Natural killer cell (primary cell): Measurements from ENCODE around the gene PIK3C3. TPM values are rescaled to one million over a fixed set of nuclear protein-coding genes. Genes with fewer than 3 reads are reported as not detected.

Experiments
- ATAC-seq, 3 donors: fragments of 150-1000 bp in 2 of 3; fragments of 200-7000 bp in 1 of 3; cut with Tn5 transposase; 1 replicate in 1 of 3; 2 replicates in 2 of 3; pipeline ENCODE4 v1.10.0; 2021; ENCODE audit warnings: mild to moderate bottlenecking in 2 of 3, moderate library complexity in 2 of 3
- DNase-seq, 2 donors: peaks; one replicate each; pipeline versions ENCODE4 v3.0.0 to v3.0.0-alpha.2; 2013 to 2021; ENCODE audit warnings: mixed read lengths in 1 of 2
- H3K27ac ChIP-seq: one replicate; pipeline ENCODE4 v1.5.1; 2013; ENCODE audit warnings: mild to moderate bottlenecking, low read length
- H3K27me3 ChIP-seq: one replicate; pipeline ENCODE4 v1.6.1; 2013; ENCODE audit warnings: low read length; ENCODE audit not compliant: control insufficient read depth, insufficient read depth
- H3K36me3 ChIP-seq: one replicate; pipeline ENCODE4 v1.6.1; 2013; ENCODE audit warnings: low read length; ENCODE audit not compliant: control insufficient read depth, insufficient read depth
- H3K4me1 ChIP-seq: one replicate; pipeline ENCODE4 v1.6.1; 2013; ENCODE audit warnings: low read length; ENCODE audit not compliant: control insufficient read depth, insufficient read depth
- H3K4me3 ChIP-seq: one replicate; pipeline ENCODE4 v1.5.1; 2013; ENCODE audit warnings: low read length
- H3K9me3 ChIP-seq: one replicate; pipeline ENCODE4 v1.6.1; 2013; ENCODE audit warnings: low read length; ENCODE audit not compliant: control insufficient read depth, insufficient read depth
- H3K27ac Mint-ChIP-seq, 2 donors: one replicate each; pipeline ENCODE4 v1.8.0; 2022; ENCODE audit warnings: mild to moderate bottlenecking in 2 of 2, mixed read lengths in 2 of 2, moderate library complexity in 1 of 2
- H3K27me3 Mint-ChIP-seq, 2 donors: one replicate each; pipeline ENCODE4 v1.8.0; 2022; ENCODE audit warnings: low read depth in 2 of 2, mixed read lengths in 2 of 2
- H3K36me3 Mint-ChIP-seq: one replicate; pipeline ENCODE4 v1.8.0; 2022; ENCODE audit warnings: mixed read lengths
- H3K4me1 Mint-ChIP-seq, 2 donors: one replicate each; pipeline ENCODE4 v1.8.0; 2022; ENCODE audit warnings: mixed read lengths in 2 of 2
- H3K4me3 Mint-ChIP-seq: one replicate; pipeline ENCODE4 v1.8.0; 2022; ENCODE audit warnings: mild to moderate bottlenecking, moderate library complexity, mixed read lengths
- H3K9me3 Mint-ChIP-seq, 2 donors: one replicate each; pipeline ENCODE4 v1.8.0; 2022; ENCODE audit warnings: mixed read lengths in 2 of 2
- WGBS: methylation state at CpG from one replicate; pipeline ENCODE4 v1.1.7; 2013; ENCODE audit warnings: missing lambda C conversion rate; ENCODE audit not compliant: insufficient coverage; 5-methylcytosine and 5-hydroxymethylcytosine counted together
- intact Hi-C: fragments of 100-400 bp; cut with micrococcal nuclease; formaldehyde crosslinking; loops from one replicate; pipeline ENCODE4 v1.14.2; 2022
- total RNA-seq, 4 donors: library from RNA; stranded (reverse); fragments of 120-200 nt in 1 of 4; gene quantifications; one replicate each; pipeline versions ENCODE4 v1.2.3 to v1.2.4, GENCODE V29; 2013 to 2022
- TF ChIP-seq, protein P1 (sequence below): fragments of 200-600 bp; IDR thresholded peaks from one replicate; pipeline ENCODE4 v1.8.0; 2022; ENCODE audit warnings: antibody characterized with exemption

PIK3C3 gene
- total RNA-seq, 3 donors from 2014 or later (not counting 1 experiment from before 2014, with no cell fraction given), result 49.6 to 85.4 (median 67.3) TPM

DNA sequence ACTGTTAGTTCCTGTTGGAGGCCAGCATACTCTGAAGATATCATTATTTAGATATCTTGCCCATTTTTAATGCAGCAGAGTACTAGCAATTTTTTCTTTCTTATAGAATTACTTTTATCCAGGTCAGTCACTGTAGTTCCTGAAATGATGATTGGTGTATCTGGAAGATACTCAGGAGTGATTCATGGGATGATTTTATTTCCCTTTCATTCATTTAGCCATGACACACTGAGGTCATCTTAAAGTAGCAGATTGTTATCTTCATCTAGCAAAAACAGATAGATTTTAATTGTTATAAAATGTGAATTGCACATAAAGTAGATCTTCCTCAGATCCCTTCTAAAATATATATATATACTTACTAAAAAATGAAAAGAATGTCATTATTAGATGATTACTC lies 109.1 kb downstream of the PIK3C3 start:
- intact Hi-C loops, result no loop called here
- Mint-ChIP-seq H3K4me3 (no peak overlapping the region), H3K4me1 (peaks cover 0 to 4% of the 10 kb centered on the region in 2 donors), H3K27ac (no peak overlapping the region), H3K9me3 (no peaks in the 10 kb centered on the region), H3K27me3 (no peaks in the 10 kb centered on the region), H3K36me3 (peaks cover 29% of the 10 kb centered on the region)
- no peak overlapping the region for H3K4me3 ChIP-seq
- no peaks in the 10 kb centered on the region for H3K27me3 ChIP-seq
- TF ChIP-seq, protein P1, sequence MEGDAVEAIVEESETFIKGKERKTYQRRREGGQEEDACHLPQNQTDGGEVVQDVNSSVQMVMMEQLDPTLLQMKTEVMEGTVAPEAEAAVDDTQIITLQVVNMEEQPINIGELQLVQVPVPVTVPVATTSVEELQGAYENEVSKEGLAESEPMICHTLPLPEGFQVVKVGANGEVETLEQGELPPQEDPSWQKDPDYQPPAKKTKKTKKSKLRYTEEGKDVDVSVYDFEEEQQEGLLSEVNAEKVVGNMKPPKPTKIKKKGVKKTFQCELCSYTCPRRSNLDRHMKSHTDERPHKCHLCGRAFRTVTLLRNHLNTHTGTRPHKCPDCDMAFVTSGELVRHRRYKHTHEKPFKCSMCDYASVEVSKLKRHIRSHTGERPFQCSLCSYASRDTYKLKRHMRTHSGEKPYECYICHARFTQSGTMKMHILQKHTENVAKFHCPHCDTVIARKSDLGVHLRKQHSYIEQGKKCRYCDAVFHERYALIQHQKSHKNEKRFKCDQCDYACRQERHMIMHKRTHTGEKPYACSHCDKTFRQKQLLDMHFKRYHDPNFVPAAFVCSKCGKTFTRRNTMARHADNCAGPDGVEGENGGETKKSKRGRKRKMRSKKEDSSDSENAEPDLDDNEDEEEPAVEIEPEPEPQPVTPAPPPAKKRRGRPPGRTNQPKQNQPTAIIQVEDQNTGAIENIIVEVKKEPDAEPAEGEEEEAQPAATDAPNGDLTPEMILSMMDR, result no peak
- no peak for DNase-seq
- no peak for ATAC-seq
- H3K9me3 ChIP-seq, result no peaks in the 10 kb centered on the region
- H3K27ac ChIP-seq, result no peak overlapping the region
- H3K4me1 ChIP-seq, result no peaks in the 10 kb centered on the region
- peaks cover 45% of the 10 kb centered on the region for H3K36me3 ChIP-seq

DNA sequence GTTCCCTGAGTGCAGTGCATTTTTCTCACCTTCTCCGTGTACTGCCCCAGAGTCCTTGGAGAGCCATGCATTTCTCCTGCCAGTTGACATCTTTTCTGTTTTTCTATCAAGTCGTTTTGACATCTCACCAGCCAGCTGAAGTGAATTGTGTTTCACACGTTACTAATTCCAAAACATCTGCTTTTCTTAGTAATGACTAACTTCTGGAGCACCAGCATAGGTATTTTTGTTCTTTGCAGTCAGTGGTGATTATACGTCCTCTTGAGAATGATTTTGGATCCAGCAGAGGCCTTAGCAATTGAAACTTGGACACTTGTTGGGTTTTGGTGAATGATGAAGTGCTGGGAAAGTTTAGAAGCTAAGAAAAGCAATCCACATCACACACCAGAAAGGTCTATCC lies 112.5 kb downstream of the PIK3C3 start:
- ATAC-seq (no peak), DNase-seq (no peak)
- H3K27me3 ChIP-seq, result no peaks in the 10 kb centered on the region
- H3K36me3 ChIP-seq, result peaks cover 54% of the 10 kb centered on the region
- Mint-ChIP-seq H3K4me1 (peaks cover 0 to 4% of the 10 kb centered on the region in 2 donors), H3K27ac (no peak overlapping the region), H3K36me3 (peaks cover 33% of the 10 kb centered on the region), H3K27me3 (no peaks in the 10 kb centered on the region), H3K9me3 (no peaks in the 10 kb centered on the region), H3K4me3 (no peak overlapping the region)
- TF ChIP-seq, protein P1, result no peak
- no peaks in the 10 kb centered on the region for H3K9me3 ChIP-seq
- H3K4me3 ChIP-seq, result no peak overlapping the region
- H3K4me1 ChIP-seq, result no peaks in the 10 kb centered on the region
- intact Hi-C loops, result no loop called here
- no peak overlapping the region for H3K27ac ChIP-seq
- WGBS, result 92% methylated on average over 4 of the region's 4 CpGs

DNA sequence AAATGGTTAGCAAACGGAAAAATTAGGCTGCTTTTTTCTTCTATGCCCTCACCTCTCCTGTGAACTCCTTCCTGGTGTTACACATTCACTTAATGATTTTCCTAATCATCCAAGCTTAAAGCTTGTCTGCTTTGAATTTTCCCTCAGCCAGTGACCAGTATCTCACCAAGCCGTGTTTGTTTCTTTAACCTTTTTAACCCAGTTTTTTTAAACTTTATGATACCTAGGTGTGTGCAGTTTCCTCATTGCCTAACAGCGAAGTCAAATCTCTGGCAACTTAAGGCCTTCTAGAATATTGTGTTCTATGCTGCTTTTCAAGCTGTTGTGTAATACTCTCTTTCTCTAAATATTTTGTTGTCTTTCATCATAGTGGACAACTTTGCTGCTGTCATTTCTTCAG lies 113.0 kb downstream of the PIK3C3 start:
- Mint-ChIP-seq H3K27ac (no peak overlapping the region), H3K4me1 (peaks cover 0 to 4% of the 10 kb centered on the region in 2 donors)

DNA sequence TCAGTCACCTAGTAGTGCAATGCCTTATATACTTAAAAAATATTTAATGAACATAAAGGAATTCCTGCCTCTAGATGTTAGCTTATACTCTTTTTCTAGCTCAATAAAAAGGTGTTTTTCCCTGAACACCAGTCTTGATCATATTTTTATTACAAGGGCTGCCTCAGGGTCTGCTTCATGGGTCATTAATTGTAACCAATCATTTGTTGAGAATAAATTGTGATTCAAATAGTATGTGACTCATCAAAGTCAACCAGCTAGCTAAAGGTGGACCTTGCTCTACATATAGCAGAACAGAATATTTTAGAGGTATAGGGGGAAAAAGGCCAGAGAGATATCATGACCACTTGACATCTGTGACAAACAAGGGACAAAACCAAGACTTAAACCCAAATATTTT lies 114.0 kb downstream of the PIK3C3 start:
- Histone ChIP-seq H3K36me3 (peaks cover 59% of the 10 kb centered on the region), H3K27me3 (no peaks in the 10 kb centered on the region), H3K4me3 (no peak overlapping the region), H3K27ac (no peak overlapping the region), H3K4me1 (no peaks in the 10 kb centered on the region), H3K9me3 (no peaks in the 10 kb centered on the region)
- DNase-seq (no peak), ATAC-seq (no peak)
- Mint-ChIP-seq H3K4me1 (peaks cover 0 to 8% of the 10 kb centered on the region in 2 donors), H3K9me3 (no peaks in the 10 kb centered on the region), H3K4me3 (no peak overlapping the region), H3K36me3 (peaks cover 33% of the 10 kb centered on the region), H3K27ac (no peak overlapping the region), H3K27me3 (no peaks in the 10 kb centered on the region)
- intact Hi-C loops, result no loop called here
- TF ChIP-seq, protein P1, result no peak

More for the DNA sequence above, 113.0 kb downstream of the PIK3C3 start:
- Mint-ChIP-seq H3K4me3 (no peak overlapping the region), H3K27me3 (no peaks in the 10 kb centered on the region), H3K9me3 (no peaks in the 10 kb centered on the region), H3K36me3 (peaks cover 33% of the 10 kb centered on the region)
- Histone ChIP-seq H3K9me3 (no peaks in the 10 kb centered on the region), H3K27ac (no peak overlapping the region), H3K4me3 (no peak overlapping the region), H3K36me3 (peaks cover 57% of the 10 kb centered on the region), H3K27me3 (no peaks in the 10 kb centered on the region), H3K4me1 (no peaks in the 10 kb centered on the region)
- DNase-seq (no peak), ATAC-seq (no peak)
- WGBS, result 85% methylated on average over 2 of the region's 3 CpGs
- intact Hi-C loops, result no loop called here
- TF ChIP-seq, protein P1, result no peak
